Activated CD4-positive, alpha-beta T cell treated with anti-CD3 and anti-CD28 coated beads, Interleukin-2, amount 10 ng/mL, durations not matched to agents 7 days and 5 days (primary cell): Measurements from ENCODE around the gene UIMC1. TPM values are rescaled to one million over a fixed set of nuclear protein-coding genes. Genes with fewer than 3 reads are reported as not detected.
A peak's percentile ranks its signal among the peaks of the same experiment; 100 is the strongest.
"Not testable (repeated sequence)": the region's sequence is repeated elsewhere in the genome, so short reads cannot be mapped to it uniquely, and the experiment has no call there.

Source experiments
- CTCF ChIA-PET: fragments of 350-600 bp; sonication (Branson Sonifier 250); formaldehyde crosslinking; loops from one replicate; lab custom pipeline; 2021; ENCODE audit warnings: antibody characterized with exemption; lab: Charles Lee
- POLR2A ChIA-PET: fragments of 350-600 bp; sonication (Branson Sonifier 250); formaldehyde crosslinking; loops from one replicate; lab custom pipeline; 2021; ENCODE audit warnings: antibody characterized with exemption; lab: Charles Lee
- DNase-seq: peaks from one replicate; pipeline ENCODE4 v3.0.0-alpha.2; 2020
- H3K27ac Mint-ChIP-seq: one replicate; pipeline ENCODE4 v1.8.0; 2021; ENCODE audit warnings: mild to moderate bottlenecking, moderate library complexity, mixed read lengths
- H3K27me3 Mint-ChIP-seq: one replicate; pipeline ENCODE4 v1.8.0; 2021; ENCODE audit warnings: mixed read lengths
- H3K36me3 Mint-ChIP-seq: one replicate; pipeline ENCODE4 v1.8.0; 2021; ENCODE audit warnings: low read depth, mixed read lengths
- H3K4me1 Mint-ChIP-seq: one replicate; pipeline ENCODE4 v1.8.0; 2021; ENCODE audit warnings: mixed read lengths
- H3K4me3 Mint-ChIP-seq: one replicate; pipeline ENCODE4 v1.8.0; 2021; ENCODE audit warnings: mild to moderate bottlenecking, moderate library complexity, mixed read lengths
- H3K9me3 Mint-ChIP-seq: one replicate; pipeline ENCODE4 v1.8.0; 2021; ENCODE audit warnings: mixed read lengths
- total RNA-seq, 2 experiments: library from RNA; stranded (reverse); gene quantifications; one replicate each; pipeline ENCODE4 v1.2.3, GENCODE V29; 2021

Gene UIMC1
- total RNA-seq, 2 experiments from 2014 or later, result 49.3 to 53.0 TPM

- H3K27ac Mint-ChIP-seq, result peak overlapping the region; percentile 25
- H3K4me1 Mint-ChIP-seq, result peaks cover 31% of the 10 kb centered on the region
- H3K27me3 Mint-ChIP-seq, CTCF ChIA-PET, DNase-seq, H3K4me3 Mint-ChIP-seq, POLR2A ChIA-PET, H3K9me3 Mint-ChIP-seq: not testable (repeated sequence)
- H3K36me3 Mint-ChIP-seq, result peaks cover 36% of the 10 kb centered on the region
These were observed 23.0 kb downstream of the UIMC1 start for GRCh38 chr5:176983593-176983992.

- POLR2A ChIA-PET, H3K9me3 Mint-ChIP-seq, DNase-seq, H3K27me3 Mint-ChIP-seq, H3K4me3 Mint-ChIP-seq: not testable (repeated sequence)
- peaks cover 35% of the 10 kb centered on the region for H3K36me3 Mint-ChIP-seq
- H3K4me1 Mint-ChIP-seq, result peaks cover 28% of the 10 kb centered on the region
- peak overlapping the region; percentile 60 for H3K27ac Mint-ChIP-seq
- CTCF ChIA-PET, result interaction anchor here (1.3 kb wide), 1 partner anchor 9 kb away, joined by 6 read pairs; no protein-coding TSS in a partner anchor
These were observed 23.5 kb downstream of the UIMC1 start for GRCh38 chr5:176983112-176983511.

- CTCF ChIA-PET, result no interaction called here
- Mint-ChIP-seq H3K27me3 (no peaks in the 10 kb centered on the region), H3K36me3 (peaks cover 34% of the 10 kb centered on the region), H3K4me1 (peaks cover 15% of the 10 kb centered on the region), H3K9me3 (no peaks in the 10 kb centered on the region), H3K27ac (peak overlapping the region; percentile 9), H3K4me3 (no peak overlapping the region)
- POLR2A ChIA-PET, result interaction anchor here (0.7 kb wide), 1 partner anchor 22 kb away, joined by 6 read pairs; no protein-coding TSS in a partner anchor
- no peak for DNase-seq
These were observed 25.8 kb downstream of the UIMC1 start for GRCh38 chr5:176980818-176981217.

GRCh38 chr5:176979669-176980068 lies 26.9 kb downstream of the UIMC1 start:
- no peak for DNase-seq
- no peaks in the 10 kb centered on the region for H3K9me3 Mint-ChIP-seq
- peaks cover 40% of the 10 kb centered on the region for H3K36me3 Mint-ChIP-seq
- CTCF ChIA-PET, result no interaction called here
- H3K27ac Mint-ChIP-seq, result no peak overlapping the region
- POLR2A ChIA-PET, result no interaction called here
- H3K4me1 Mint-ChIP-seq, result peaks cover 9% of the 10 kb centered on the region
- H3K4me3 Mint-ChIP-seq, result no peak overlapping the region
- H3K27me3 Mint-ChIP-seq, result no peaks in the 10 kb centered on the region

- ChIA-PET CTCF (interaction anchor here (0.6 to 1.1 kb wide), 3 partner anchors 19 to 306 kb away, joined by 3 to 5 read pairs (median 4); no protein-coding TSS in a partner anchor), POLR2A (no interaction called here)
- H3K36me3 Mint-ChIP-seq, result peaks cover 34% of the 10 kb centered on the region
- no peak for DNase-seq
- no peaks in the 10 kb centered on the region for H3K4me1 Mint-ChIP-seq
- no peak overlapping the region for H3K27ac Mint-ChIP-seq
- no peaks in the 10 kb centered on the region for H3K9me3 Mint-ChIP-seq
- H3K27me3 Mint-ChIP-seq, result no peaks in the 10 kb centered on the region
- no peak overlapping the region for H3K4me3 Mint-ChIP-seq
These were observed 40.9 kb downstream of the UIMC1 start for GRCh38 chr5:176965633-176966032.

GRCh38 chr5:176959051-176959450 lies 47.5 kb downstream of the UIMC1 start:
- ChIA-PET CTCF (interaction anchor here (0.6 to 0.7 kb wide), 3 partner anchors 27 to 301 kb away, joined by 3 read pairs; no protein-coding TSS in a partner anchor), POLR2A (no interaction called here)
- Mint-ChIP-seq H3K4me3 (no peak overlapping the region), H3K27ac (no peak overlapping the region), H3K36me3 (peaks cover 14% of the 10 kb centered on the region), H3K27me3 (no peaks in the 10 kb centered on the region), H3K4me1 (peaks cover 2% of the 10 kb centered on the region), H3K9me3 (no peaks in the 10 kb centered on the region)
- DNase-seq, result no peak

GRCh38 chr5:176956756-176957155 lies 49.8 kb downstream of the UIMC1 start:
- Mint-ChIP-seq H3K9me3 (no peaks in the 10 kb centered on the region), H3K27ac (no peak overlapping the region), H3K27me3 (no peaks in the 10 kb centered on the region), H3K36me3 (peaks cover 19% of the 10 kb centered on the region), H3K4me1 (peaks cover 2% of the 10 kb centered on the region), H3K4me3 (no peak overlapping the region)
- ChIA-PET POLR2A (no interaction called here), CTCF (no interaction called here)
- no peak for DNase-seq

- Mint-ChIP-seq H3K4me1 (peaks cover 2% of the 10 kb centered on the region), H3K27me3 (no peaks in the 10 kb centered on the region), H3K36me3 (peaks cover 25% of the 10 kb centered on the region), H3K9me3 (no peaks in the 10 kb centered on the region), H3K4me3 (no peak overlapping the region), H3K27ac (no peak overlapping the region)
- no peak for DNase-seq
- CTCF ChIA-PET, result no interaction called here
- POLR2A ChIA-PET, result no interaction called here
These were observed 50.7 kb downstream of the UIMC1 start for GRCh38 chr5:176955895-176956294.

- H3K4me1 Mint-ChIP-seq, result peaks cover 2% of the 10 kb centered on the region
- DNase-seq, result no peak
- no peaks in the 10 kb centered on the region for H3K9me3 Mint-ChIP-seq
- CTCF ChIA-PET, result no interaction called here
- no peaks in the 10 kb centered on the region for H3K27me3 Mint-ChIP-seq
- peak overlapping the region; percentile 11 for H3K27ac Mint-ChIP-seq
- no peak overlapping the region for H3K4me3 Mint-ChIP-seq
- H3K36me3 Mint-ChIP-seq, result peaks cover 27% of the 10 kb centered on the region
- POLR2A ChIA-PET, result no interaction called here
These were observed 52.5 kb downstream of the UIMC1 start for GRCh38 chr5:176954050-176954449.

- no peak for DNase-seq
- Mint-ChIP-seq H3K4me1 (no peaks in the 10 kb centered on the region), H3K27me3 (no peaks in the 10 kb centered on the region), H3K27ac (no peak overlapping the region), H3K36me3 (peaks cover 33% of the 10 kb centered on the region), H3K9me3 (no peaks in the 10 kb centered on the region), H3K4me3 (no peak overlapping the region)
- ChIA-PET CTCF (interaction anchor here (1.6 kb wide), 1 partner anchor 292 kb away, joined by 3 read pairs; no protein-coding TSS in a partner anchor), POLR2A (no interaction called here)
These were observed 53.9 kb downstream of the UIMC1 start for GRCh38 chr5:176952531-176953193.

- Mint-ChIP-seq H3K4me3 (no peak overlapping the region), H3K4me1 (peaks cover 2% of the 10 kb centered on the region), H3K27me3 (no peaks in the 10 kb centered on the region), H3K36me3 (peaks cover 36% of the 10 kb centered on the region), H3K9me3 (no peaks in the 10 kb centered on the region), H3K27ac (no peak overlapping the region)
- ChIA-PET CTCF (interaction anchor here (1.6 kb wide), 1 partner anchor 9 kb away, joined by 3 read pairs; no protein-coding TSS in a partner anchor), POLR2A (no interaction called here)
- DNase-seq, result no peak
These were observed 58.1 kb downstream of the UIMC1 start for GRCh38 chr5:176948458-176948857.

GRCh38 chr5:176947847-176948246 lies 58.7 kb downstream of the UIMC1 start:
- POLR2A ChIA-PET, result no interaction called here
- Mint-ChIP-seq H3K27me3 (no peaks in the 10 kb centered on the region), H3K9me3 (no peaks in the 10 kb centered on the region), H3K4me1 (peaks cover 2% of the 10 kb centered on the region), H3K4me3 (no peak overlapping the region), H3K27ac (no peak overlapping the region), H3K36me3 (peaks cover 39% of the 10 kb centered on the region)
- no peak for DNase-seq
- CTCF ChIA-PET, result interaction anchor here (1.6 kb wide), 1 partner anchor 8 kb away, joined by 3 read pairs; no protein-coding TSS in a partner anchor

- Mint-ChIP-seq H3K9me3 (no peaks in the 10 kb centered on the region), H3K36me3 (peaks cover 39% of the 10 kb centered on the region), H3K4me3 (no peak overlapping the region), H3K27me3 (no peaks in the 10 kb centered on the region), H3K4me1 (peaks cover 2% of the 10 kb centered on the region), H3K27ac (no peak overlapping the region)
- no peak for DNase-seq
- POLR2A ChIA-PET, result no interaction called here
- CTCF ChIA-PET, result no interaction called here
These were observed 62.3 kb downstream of the UIMC1 start for GRCh38 chr5:176944268-176944667.
